Parathyroid adenoma (tissue), 2 donors: Measurements from ENCODE around the gene OGG1.

Source experiments
- H2AFZ ChIP-seq: fragments of 300-600 bp; sonication (generic); one replicate; pipeline ENCODE4 v1.7.0; 2017; ENCODE audit warnings: antibody characterized with exemption, mild to moderate bottlenecking
- H3K27ac ChIP-seq: fragments of 300-600 bp; sonication (generic); one replicate; pipeline ENCODE4 v1.7.0; 2017
- H3K27me3 ChIP-seq: fragments of 300-600 bp; sonication (generic); one replicate; pipeline ENCODE4 v1.7.0; 2017; ENCODE audit warnings: low read length; ENCODE audit not compliant: control insufficient read depth, insufficient read depth
- H3K36me3 ChIP-seq: fragments of 300-600 bp; sonication (generic); one replicate; pipeline ENCODE4 v1.7.0; 2017; ENCODE audit warnings: low read length; ENCODE audit not compliant: control insufficient read depth, insufficient read depth
- H3K4me1 ChIP-seq: fragments of 300-600 bp; sonication (generic); one replicate; pipeline ENCODE4 v1.7.0; 2017; ENCODE audit warnings: control low read depth
- H3K4me2 ChIP-seq: fragments of 300-600 bp; sonication (generic); one replicate; pipeline ENCODE4 v1.7.0; 2017; ENCODE audit warnings: low read length
- H3K4me3 ChIP-seq: fragments of 300-600 bp; sonication (generic); one replicate; pipeline ENCODE4 v1.7.0; 2017; ENCODE audit warnings: low read depth, low read length
- H3K79me2 ChIP-seq: fragments of 300-600 bp; sonication (generic); one replicate; pipeline ENCODE4 v1.7.0; 2017; ENCODE audit warnings: control low read depth
- H3K9ac ChIP-seq: fragments of 300-600 bp; sonication (generic); one replicate; pipeline ENCODE4 v1.7.0; 2017; ENCODE audit warnings: mild to moderate bottlenecking
- H3K9me3 ChIP-seq: fragments of 300-600 bp; sonication (generic); one replicate; pipeline ENCODE4 v1.7.0; 2017; ENCODE audit warnings: low read length; ENCODE audit not compliant: control insufficient read depth
- CTCF ChIP-seq: fragments of 300-600 bp; sonication (generic); IDR thresholded peaks from one replicate; pipeline ENCODE4 v1.7.0; 2017; ENCODE audit warnings: antibody characterized with exemption, mild to moderate bottlenecking
- donor health status: primary hyperparathyroidism.

OGG1 gene

GRCh38 chr3:9712415-9712814, 37.3 kb upstream of the OGG1 start:
- Histone ChIP-seq H3K27me3 (no peaks in the 10 kb centered on the region), H3K79me2 (no peaks in the 10 kb centered on the region)

GRCh38 chr3:9713142-9713541, 36.6 kb upstream of the OGG1 start:
- Histone ChIP-seq H3K4me2 (no peak overlapping the region), H3K9ac (no peak overlapping the region), H3K79me2 (no peaks in the 10 kb centered on the region), H3K27ac (no peak overlapping the region), H3K9me3 (no peaks in the 10 kb centered on the region), H3K4me1 (no peaks in the 10 kb centered on the region), H3K27me3 (no peaks in the 10 kb centered on the region), H3K36me3 (no peaks in the 10 kb centered on the region), H2AFZ (no peak overlapping the region), H3K4me3 (no peak overlapping the region)
- no peak for TF ChIP-seq CTCF

More at GRCh38 chr3:9712415-9712814, 37.3 kb upstream of the OGG1 start:
- H3K36me3 ChIP-seq: no peaks in the 10 kb centered on the region
- no peaks in the 10 kb centered on the region for H3K9me3 ChIP-seq
- H3K9ac ChIP-seq: no peak overlapping the region
- H3K27ac ChIP-seq: no peak overlapping the region
- H3K4me2 ChIP-seq: no peak overlapping the region
- H2AFZ ChIP-seq: no peak overlapping the region
- no peaks in the 10 kb centered on the region for H3K4me1 ChIP-seq
- no peak overlapping the region for H3K4me3 ChIP-seq
- TF ChIP-seq CTCF: no peak

GRCh38 chr3:9715136-9715535, 34.6 kb upstream of the OGG1 start:
- peak overlapping the region; percentile 28 for H2AFZ ChIP-seq
- H3K36me3 ChIP-seq: no peaks in the 10 kb centered on the region

GRCh38 chr3:9715764-9716437, 33.9 kb upstream of the OGG1 start:
- no peak overlapping the region for H3K27ac ChIP-seq
- no peaks in the 10 kb centered on the region for H3K27me3 ChIP-seq
- no peak overlapping the region for H3K9ac ChIP-seq
- TF ChIP-seq CTCF: peak; percentile 45
- no peak overlapping the region for H3K4me2 ChIP-seq
- H2AFZ ChIP-seq: peak overlapping the region; percentile 28
- no peaks in the 10 kb centered on the region for H3K79me2 ChIP-seq
- H3K9me3 ChIP-seq: no peaks in the 10 kb centered on the region
- no peaks in the 10 kb centered on the region for H3K36me3 ChIP-seq
- no peak overlapping the region for H3K4me3 ChIP-seq
- no peaks in the 10 kb centered on the region for H3K4me1 ChIP-seq

More at GRCh38 chr3:9715136-9715535, 34.6 kb upstream of the OGG1 start:
- H3K79me2 ChIP-seq: no peaks in the 10 kb centered on the region
- no peak overlapping the region for H3K4me3 ChIP-seq
- H3K9ac ChIP-seq: no peak overlapping the region
- no peaks in the 10 kb centered on the region for H3K9me3 ChIP-seq
- no peak overlapping the region for H3K4me2 ChIP-seq
- no peaks in the 10 kb centered on the region for H3K27me3 ChIP-seq
- H3K4me1 ChIP-seq: no peaks in the 10 kb centered on the region
- H3K27ac ChIP-seq: no peak overlapping the region
- no peak for TF ChIP-seq CTCF
